HepG2 (cell line): ENCODE results near the gene PEPD. TPM values are rescaled to one million over a fixed set of nuclear protein-coding genes. Genes with fewer than 3 reads are reported as not detected.

ENCODE experiments used
- ATF6 ChIP-seq: sonication (generic); formaldehyde crosslinking; conservative IDR thresholded peaks from 2 replicates; pipeline ENCODE4 v1.4.0; 2020; ENCODE audit warnings: missing genetic modification reagents
- DBP ChIP-seq: sonication (generic); formaldehyde crosslinking; IDR thresholded peaks from 2 replicates; pipeline ENCODE4 v1.4.0; 2020; ENCODE audit warnings: missing genetic modification reagents; ENCODE audit errors: not compliant biosample characterization
- DNMT1 ChIP-seq: sonication (generic); formaldehyde crosslinking; IDR thresholded peaks from 2 replicates; pipeline ENCODE4 v1.5.1; 2020; ENCODE audit warnings: mild to moderate bottlenecking, missing genetic modification reagents
- DNMT3B ChIP-seq: conservative IDR thresholded peaks from 2 replicates; pipeline ENCODE4 v1.6.1; 2016; ENCODE audit warnings: missing biosample characterization, control low read depth
- FOXA1 ChIP-seq, 2 experiments: fragments of 450-650 bp in 1 of 2; sonication (generic) in 1 of 2; formaldehyde crosslinking in 1 of 2; IDR thresholded peaks; 2 replicates each; pipeline versions ENCODE4 v1.4.0 to v1.6.1; 2016 to 2020; ENCODE audit warnings: missing genetic modification reagents in 1 of 2
- GLMP ChIP-seq: sonication (generic); formaldehyde crosslinking; IDR thresholded peaks from 2 replicates; pipeline ENCODE4 v1.9.0; 2021; ENCODE audit warnings: missing genetic modification reagents, mild to moderate bottlenecking, borderline replicate concordance
- HNRNPLL ChIP-seq: fragments of 200-400 bp; formaldehyde crosslinking; IDR thresholded peaks from 2 replicates; pipeline ENCODE4 v1.6.1; 2017; ENCODE audit warnings: mild to moderate bottlenecking, low read depth, low read length; ENCODE audit not compliant: poor library complexity, severe bottlenecking
- JUNB ChIP-seq: sonication (generic); formaldehyde crosslinking; IDR thresholded peaks from 2 replicates; pipeline ENCODE4 v1.8.0; 2022; ENCODE audit warnings: missing genetic modification reagents, mild to moderate bottlenecking, borderline replicate concordance
- MAFG ChIP-seq: sonication (generic); formaldehyde crosslinking; IDR thresholded peaks from 2 replicates; pipeline ENCODE4 v1.5.1; 2020; ENCODE audit warnings: mild to moderate bottlenecking, missing genetic modification reagents
- NFE2 ChIP-seq: sonication (generic); formaldehyde crosslinking; IDR thresholded peaks from 2 replicates; pipeline ENCODE4 v1.4.0; 2020; ENCODE audit warnings: missing genetic modification reagents
- NFIC ChIP-seq: IDR thresholded peaks from 2 replicates; pipeline ENCODE4 v1.6.1; 2012; ENCODE audit warnings: mild to moderate bottlenecking, low read length, inconsistent platforms
- PHB2 ChIP-seq: fragments of 450-650 bp; IDR thresholded peaks from 2 replicates; pipeline ENCODE4 v1.6.1; 2018; ENCODE audit not compliant: partially characterized antibody
- ZBTB42 ChIP-seq: sonication (generic); formaldehyde crosslinking; IDR thresholded peaks from 2 replicates; pipeline ENCODE4 v1.5.0; 2020; ENCODE audit warnings: mild to moderate bottlenecking, missing genetic modification reagents
- ZFY ChIP-seq: sonication (generic); formaldehyde crosslinking; IDR thresholded peaks from 2 replicates; pipeline ENCODE4 v1.4.0; 2020; ENCODE audit warnings: missing genetic modification reagents
- ZNF232 ChIP-seq: sonication (generic); formaldehyde crosslinking; IDR thresholded peaks from 2 replicates; pipeline ENCODE4 v1.4.0; 2020; ENCODE audit warnings: missing genetic modification reagents, borderline replicate concordance
- ZNF30 ChIP-seq: sonication (generic); formaldehyde crosslinking; IDR thresholded peaks from 2 replicates; pipeline ENCODE4 v1.5.0; 2020; ENCODE audit warnings: mild to moderate bottlenecking, missing genetic modification reagents
- ZNF333 ChIP-seq: sonication (generic); formaldehyde crosslinking; IDR thresholded peaks from 2 replicates; pipeline ENCODE4 v1.4.0; 2020; ENCODE audit warnings: mild to moderate bottlenecking, missing genetic modification reagents, borderline replicate concordance
- ZNF354B ChIP-seq: sonication (generic); formaldehyde crosslinking; IDR thresholded peaks from 2 replicates; pipeline ENCODE4 v1.8.0; 2022; ENCODE audit warnings: mild to moderate bottlenecking, missing genetic modification reagents
- ZNF503 ChIP-seq: sonication (generic); formaldehyde crosslinking; IDR thresholded peaks from 2 replicates; pipeline ENCODE4 v1.4.0; 2020; ENCODE audit warnings: missing genetic modification reagents
- ZNF878 ChIP-seq: sonication (generic); formaldehyde crosslinking; IDR thresholded peaks from 2 replicates; pipeline ENCODE4 v1.8.1; 2023; ENCODE audit warnings: mild to moderate bottlenecking, missing genetic modification reagents, moderate library complexity
- ZSCAN22 ChIP-seq: sonication (generic); formaldehyde crosslinking; IDR thresholded peaks from 2 replicates; pipeline ENCODE4 v1.4.0; 2020; ENCODE audit warnings: mild to moderate bottlenecking, missing genetic modification reagents
- polyA plus RNA-seq, 8 experiments: library from polyadenylated mRNA; depleted of rRNA in 3 of 8; stranded (reverse) in 7 of 8; unstranded in 1 of 8; fragments of >200 nt; fragmentation: Illumina TruSeq in 4 of 8; extraction: Trizol in 4 of 8; gene quantifications; 2 replicates each; pipeline versions ENCODE4 v1.2.1 to v1.2.3, GENCODE V29; 2011 to 2016; ENCODE audit warnings: low read depth in 4 of 8, missing spikeins in 1 of 8, mixed read lengths in 1 of 8; ENCODE audit not compliant: insufficient read depth in 1 of 8
- total RNA-seq, 5 experiments: library from RNA; depleted of rRNA; stranded (reverse); fragments of >200 nt; fragmentation: Illumina TruSeq; extraction: Trizol; gene quantifications; 2 replicates each; pipeline ENCODE4 v1.2.3, GENCODE V29; 2016; ENCODE audit warnings: low read depth in 1 of 5

Gene PEPD
- total and polyA plus RNA-seq, 2 of the 13 experiments (the other 11 are each of a cell fraction or from before 2014, with no cell fraction given): 60.7 to 75.1 TPM

- peak; percentile 94 for TF ChIP-seq DBP (CRISPR knock-in tag)
- TF ChIP-seq GLMP (CRISPR knock-in tag): 0 out of 2 replicates have a peak, but pooled peaks have one; percentile 52
- TF ChIP-seq ATF6 (CRISPR knock-in tag): peak; percentile 85; the same call in 1 of the 2 replicates
- TF ChIP-seq ZBTB42: peak; percentile 98
- TF ChIP-seq NFIC: 0 out of 2 replicates have a peak, but pooled peaks have one; percentile 64
- no peak for TF ChIP-seq PHB2
- TF ChIP-seq ZNF30 (CRISPR knock-in tag): peak; percentile 100
- TF ChIP-seq ZNF354B (CRISPR knock-in tag): no peak
- peak; percentile 50; the same call in 1 of the 2 replicates for TF ChIP-seq ZNF333
- 0 out of 2 replicates have a peak, but pooled peaks have one; percentile 33 for TF ChIP-seq MAFG (CRISPR knock-in tag)
- peak; percentile 68; the same call in 1 of the 2 replicates for TF ChIP-seq NFE2 (CRISPR knock-in tag)
- TF ChIP-seq ZNF232 (CRISPR knock-in tag): peak; percentile 99
- TF ChIP-seq HNRNPLL: peak; percentile 41
- no peak for TF ChIP-seq FOXA1 (IDR thresholded peaks at IDR 0.05)
- TF ChIP-seq FOXA1 (CRISPR knock-in tag; IDR thresholded peaks at IDR 0.05): peak; percentile 58; the same call in 1 of the 2 replicates
- TF ChIP-seq JUNB: peak; percentile 72; the same call in 1 of the 2 replicates
- peak; percentile 98 for TF ChIP-seq ZFY (CRISPR knock-in tag)
- TF ChIP-seq ZNF503 (CRISPR knock-in tag): peak; percentile 99
- TF ChIP-seq ZNF878 (CRISPR knock-in tag): peak; percentile 99
- peak; percentile 89; the same call in 1 of the 2 replicates for TF ChIP-seq ZSCAN22
- TF ChIP-seq DNMT1 (CRISPR knock-in tag): peak; percentile 95; the same call in 1 of the 2 replicates
- peak; percentile 99 for TF ChIP-seq DNMT3B
Observed at GRCh38 chr19:33392341-33393285, 129.0 kb downstream of the PEPD start (continued).
